Panc1 (cell line): ENCODE measurements around the gene MTPN. TPM values are rescaled to one million over a fixed set of nuclear protein-coding genes. Genes with fewer than 3 reads are reported as not detected.

Experiments used
- ATAC-seq: fragments of 200-7000 bp; cut with Tn5 transposase; 2 replicates; pipeline ENCODE4 v1.9.1; 2020; ENCODE audit warnings: mild to moderate bottlenecking, moderate library complexity
- BruUV-seq: library from RNA; stranded (reverse); fragments of 400-500 nt; replicated peaks from 2 replicates; lab custom pipeline; 2021; lab: Mats Ljungman, UMichigan
- CTCF ChIA-PET: fragments of 300-600 bp; sonication (Branson Sonifier 250); formaldehyde crosslinking; loops from one replicate; lab custom pipeline; 2022; ENCODE audit warnings: antibody characterized with exemption; lab: Charles Lee
- POLR2A ChIA-PET: fragments of 300-600 bp; sonication (Branson Sonifier 250); formaldehyde crosslinking; loops from one replicate; lab custom pipeline; 2022; ENCODE audit warnings: antibody characterized with exemption; lab: Charles Lee
- DNase-seq: peaks from one replicate; pipeline ENCODE4 v3.0.0-alpha.2; 2010; ENCODE audit warnings: low read depth, low spot score
- H3K27ac ChIP-seq: 2 replicates; pipeline ENCODE4 v1.5.1; 2011; ENCODE audit warnings: mild to moderate bottlenecking, low read length, inconsistent platforms
- H3K27me3 ChIP-seq: fragments of 200-500 bp; sonication (Bioruptor generic); 2 replicates; pipeline ENCODE4 v1.6.0; 2014; ENCODE audit warnings: low read length, inconsistent platforms; ENCODE audit not compliant: control insufficient read depth, insufficient read depth
- H3K36me3 ChIP-seq: fragments of 200-500 bp; sonication (Bioruptor generic); 2 replicates; pipeline ENCODE4 v1.5.1; 2014; ENCODE audit warnings: inconsistent platforms, mild to moderate bottlenecking, low read length, moderate library complexity; ENCODE audit not compliant: control insufficient read depth, insufficient read depth
- H3K4me1 ChIP-seq: 2 replicates; pipeline ENCODE4 v1.5.1; 2011; ENCODE audit warnings: inconsistent platforms, mild to moderate bottlenecking, low read length, moderate library complexity; ENCODE audit not compliant: control insufficient read depth, insufficient read depth
- H3K4me3 ChIP-seq, 2 experiments: 2 replicates each; pipeline ENCODE4 v1.5.1; 2011 to 2012; ENCODE audit warnings: low read depth in 2 of 2, low read length in 2 of 2, mild to moderate bottlenecking in 2 of 2, inconsistent platforms in 1 of 2, moderate library complexity in 1 of 2
- H3K9me3 ChIP-seq: fragments of 200-500 bp; sonication (Bioruptor generic); 2 replicates; pipeline ENCODE4 v1.5.1; 2014; ENCODE audit warnings: low read depth, mild to moderate bottlenecking, inconsistent platforms, low read length, moderate library complexity; ENCODE audit not compliant: control insufficient read depth, insufficient read depth
- CTCF ChIP-seq: fragments of 450-650 bp; IDR thresholded peaks from 2 replicates; pipeline ENCODE4 v1.5.1; 2017; ENCODE audit warnings: mild to moderate bottlenecking
- POLR2AphosphoS5 ChIP-seq: IDR thresholded peaks from 2 replicates; pipeline ENCODE4 v1.6.1; 2012; ENCODE audit warnings: mild to moderate bottlenecking, low read depth, low read length, moderate library complexity
- SIN3A ChIP-seq: IDR thresholded peaks from 2 replicates; pipeline ENCODE4 v1.6.1; 2012; ENCODE audit warnings: low read depth, mild to moderate bottlenecking, low read length, moderate library complexity, borderline replicate concordance; ENCODE audit not compliant: insufficient read depth
- TCF7L2 ChIP-seq: IDR thresholded peaks from 2 replicates; pipeline ENCODE4 v1.6.1; 2011; ENCODE audit warnings: mild to moderate bottlenecking, low read depth, low read length, inconsistent platforms
- in situ Hi-C: cut with HindIII; loops from 2 replicates; pipeline ENCODE4 v1.10.0; 2016; ENCODE audit warnings: low sequenced_read_pairs, low pct_unique_long_range_greater_than_20kb
- intact Hi-C: fragments of 100-400 bp; cut with micrococcal nuclease; formaldehyde crosslinking; loops from one replicate; pipeline ENCODE4 v1.10.0; 2022; ENCODE audit not compliant: unreplicated experiment
- total RNA-seq: library from RNA; stranded (reverse); gene quantifications from one replicate; pipeline ENCODE4 v1.2.1, GENCODE V29; 2021; ENCODE audit not compliant: unreplicated experiment
- TF ChIP-seq, protein P1 (sequence below), 2 experiments: IDR thresholded peaks; 2 replicates each; pipeline ENCODE4 v1.6.1; 2011 to 2012; ENCODE audit warnings: low read depth in 2 of 2, control low read depth in 1 of 2, low read length in 1 of 2, mild to moderate bottlenecking in 1 of 2, moderate library complexity in 1 of 2; ENCODE audit not compliant: insufficient read depth in 1 of 2

MTPN gene
- total RNA-seq, 1 experiment from 2014 or later = 177 TPM

- Histone ChIP-seq H3K4me1 (no peaks in the 10 kb centered on the region), H3K27ac (no peak overlapping the region), H3K4me3 (no peak overlapping the region), H3K36me3 (no peaks in the 10 kb centered on the region), H3K27me3 (no peaks in the 10 kb centered on the region; the same call in 1 of the 2 replicates), H3K9me3 (peaks cover 4% of the 10 kb centered on the region; the same call in 1 of the 2 replicates)
- ATAC-seq = no peak
- TF ChIP-seq POLR2AphosphoS5 = no peak
- no peak for TF ChIP-seq CTCF
- no peak for TF ChIP-seq TCF7L2
- TF ChIP-seq, protein P1, sequence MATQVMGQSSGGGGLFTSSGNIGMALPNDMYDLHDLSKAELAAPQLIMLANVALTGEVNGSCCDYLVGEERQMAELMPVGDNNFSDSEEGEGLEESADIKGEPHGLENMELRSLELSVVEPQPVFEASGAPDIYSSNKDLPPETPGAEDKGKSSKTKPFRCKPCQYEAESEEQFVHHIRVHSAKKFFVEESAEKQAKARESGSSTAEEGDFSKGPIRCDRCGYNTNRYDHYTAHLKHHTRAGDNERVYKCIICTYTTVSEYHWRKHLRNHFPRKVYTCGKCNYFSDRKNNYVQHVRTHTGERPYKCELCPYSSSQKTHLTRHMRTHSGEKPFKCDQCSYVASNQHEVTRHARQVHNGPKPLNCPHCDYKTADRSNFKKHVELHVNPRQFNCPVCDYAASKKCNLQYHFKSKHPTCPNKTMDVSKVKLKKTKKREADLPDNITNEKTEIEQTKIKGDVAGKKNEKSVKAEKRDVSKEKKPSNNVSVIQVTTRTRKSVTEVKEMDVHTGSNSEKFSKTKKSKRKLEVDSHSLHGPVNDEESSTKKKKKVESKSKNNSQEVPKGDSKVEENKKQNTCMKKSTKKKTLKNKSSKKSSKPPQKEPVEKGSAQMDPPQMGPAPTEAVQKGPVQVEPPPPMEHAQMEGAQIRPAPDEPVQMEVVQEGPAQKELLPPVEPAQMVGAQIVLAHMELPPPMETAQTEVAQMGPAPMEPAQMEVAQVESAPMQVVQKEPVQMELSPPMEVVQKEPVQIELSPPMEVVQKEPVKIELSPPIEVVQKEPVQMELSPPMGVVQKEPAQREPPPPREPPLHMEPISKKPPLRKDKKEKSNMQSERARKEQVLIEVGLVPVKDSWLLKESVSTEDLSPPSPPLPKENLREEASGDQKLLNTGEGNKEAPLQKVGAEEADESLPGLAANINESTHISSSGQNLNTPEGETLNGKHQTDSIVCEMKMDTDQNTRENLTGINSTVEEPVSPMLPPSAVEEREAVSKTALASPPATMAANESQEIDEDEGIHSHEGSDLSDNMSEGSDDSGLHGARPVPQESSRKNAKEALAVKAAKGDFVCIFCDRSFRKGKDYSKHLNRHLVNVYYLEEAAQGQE (IDR thresholded peaks at IDR 0.05; ENCODE audit: insufficient read depth in 1 of 2, low read depth in 2 of 2, low read length in 1 of 2) = no peak
- no peak for TF ChIP-seq SIN3A
- no peak for DNase-seq
- ChIA-PET POLR2A (interaction anchor here (0.9 kb wide), 1 partner anchor 10 kb away, joined by 6 read pairs; no protein-coding TSS in a partner anchor), CTCF (no interaction called here)
- intact Hi-C loops (no loop called here), in situ Hi-C loops (no loop called here)
- BruUV-seq = no TSS peak
Observed at GRCh38 chr7:135990258-135990657, 13.1 kb upstream of the MTPN start.

DNA sequence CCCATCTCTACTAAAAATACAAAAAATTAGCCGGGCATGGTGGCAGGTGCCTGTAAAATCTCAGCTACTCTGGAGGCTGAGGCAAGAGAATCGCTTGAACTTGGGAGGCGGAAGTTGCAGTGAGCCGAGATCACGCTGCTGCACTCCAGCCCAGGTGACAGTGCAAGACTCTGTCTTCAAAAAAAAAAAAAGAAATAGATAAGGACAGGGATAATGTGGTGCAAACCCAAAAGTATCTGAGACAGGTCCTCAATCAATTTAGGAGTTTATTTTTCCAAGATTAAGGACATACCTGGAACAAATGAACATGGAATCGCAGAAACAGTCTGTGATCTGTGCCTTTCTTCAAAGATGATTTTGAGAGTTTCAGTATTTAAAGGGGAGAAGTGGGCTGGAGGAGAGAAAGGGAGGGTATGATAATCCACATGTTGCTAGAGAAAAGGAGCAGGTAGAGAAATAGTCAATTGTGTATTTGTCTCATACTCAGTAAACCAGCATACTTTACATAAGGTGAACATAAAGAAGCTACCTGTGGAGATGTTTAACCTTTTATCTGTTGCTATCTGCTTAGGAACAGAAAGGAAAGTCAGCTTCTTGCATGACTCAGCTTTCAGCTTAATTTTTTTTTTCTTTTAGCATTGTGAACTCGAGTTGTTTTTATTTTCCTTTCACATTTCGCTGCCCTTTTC lies 4.9 kb upstream of the MTPN start:
- POLR2A ChIA-PET = no interaction called here
- CTCF ChIA-PET = no interaction called here
- TF ChIP-seq POLR2AphosphoS5 (no peak), CTCF (no peak), TCF7L2 (no peak), SIN3A (no peak)
- TF ChIP-seq, protein P1 (IDR thresholded peaks at IDR 0.05; ENCODE audit: insufficient read depth in 1 of 2, low read depth in 2 of 2, low read length in 1 of 2) = no peak
- intact Hi-C loops = no loop called here
- in situ Hi-C loops = no loop called here
- Histone ChIP-seq H3K27me3 (no peaks in the 10 kb centered on the region), H3K4me1 (no peaks in the 10 kb centered on the region), H3K27ac (no peak overlapping the region), H3K9me3 (peaks cover 4% of the 10 kb centered on the region; the same call in 1 of the 2 replicates), H3K36me3 (no peaks in the 10 kb centered on the region), H3K4me3 (no peak overlapping the region)
- ATAC-seq = no peak
- no peak for DNase-seq
- BruUV-seq = no TSS peak
